SK-N-SH (cell line): ENCODE results near the gene FTCD.

Experiments
- FOXM1 ChIP-seq: IDR thresholded peaks from 2 replicates; pipeline ENCODE4 v1.4.0; 2012; ENCODE audit warnings: low read depth, mild to moderate bottlenecking
- RAD21 ChIP-seq: IDR thresholded peaks from 2 replicates; pipeline ENCODE4 v1.6.1; 2012; ENCODE audit warnings: mild to moderate bottlenecking, low read length
- SIN3A ChIP-seq: IDR thresholded peaks from 2 replicates; pipeline ENCODE4 v1.6.1; 2012; ENCODE audit warnings: low read depth, mild to moderate bottlenecking, low read length, moderate library complexity, borderline replicate concordance

DNA sequence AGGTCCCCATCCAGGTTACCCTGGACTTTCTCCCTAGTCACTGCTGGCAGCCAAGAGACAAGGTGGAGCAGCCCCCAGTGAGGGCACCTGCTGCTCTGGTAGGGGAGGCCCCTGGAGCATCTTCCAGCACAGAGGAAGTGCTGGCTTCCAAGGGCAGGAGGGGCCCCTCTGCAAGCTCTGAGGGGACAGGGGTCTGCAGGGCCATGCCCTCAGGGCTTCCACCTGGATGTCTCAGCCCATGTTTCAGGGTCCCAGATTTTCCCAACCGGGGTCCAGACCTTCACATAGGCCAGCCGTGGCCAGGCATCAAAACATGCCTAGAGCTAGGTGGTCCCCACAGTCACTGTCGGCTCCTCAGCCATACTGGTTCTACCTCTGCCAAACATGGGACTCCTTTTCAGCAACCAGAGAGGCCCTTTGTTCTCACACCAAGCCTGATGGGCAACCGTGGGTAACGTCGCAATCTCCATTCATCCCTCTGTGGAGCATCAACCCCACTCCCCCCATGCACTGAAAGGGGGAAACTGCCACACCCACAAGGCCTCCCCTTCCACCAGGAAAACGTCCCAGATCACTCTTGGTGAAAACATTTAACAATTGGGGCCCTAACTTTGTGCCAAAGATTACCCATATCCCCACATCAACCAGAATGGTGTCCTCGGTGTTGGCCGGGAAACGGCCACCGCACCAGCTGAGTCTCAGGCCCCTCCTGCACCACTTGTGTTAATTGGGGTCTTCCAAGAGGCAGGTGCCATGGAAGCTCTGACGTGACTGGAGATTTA lies 59.4 kb downstream of the FTCD start:
- TF ChIP-seq SIN3A (no peak), FOXM1 (no peak), RAD21 (no peak)
